ACC112 (cell line): Measurements from ENCODE around the gene BRF1.

Experiments used
- H2AFZ ChIP-seq: fragments of 200-600 bp; sonication (generic); one replicate; pipeline ENCODE4 v1.6.0; 2017; ENCODE audit warnings: antibody characterized with exemption, low read length; ENCODE audit not compliant: unreplicated experiment
- H3K27ac ChIP-seq: fragments of 200-600 bp; sonication (generic); 2 replicates; pipeline ENCODE4 v1.5.1; 2014; ENCODE audit warnings: low read depth, mild to moderate bottlenecking, antibody characterized with exemption, low read length, moderate library complexity
- H3K27me3 ChIP-seq: fragments of 200-600 bp; sonication (generic); 2 replicates; pipeline ENCODE4 v1.6.1; 2014; ENCODE audit warnings: mild to moderate bottlenecking, antibody characterized with exemption, low read length, moderate library complexity, mixed read lengths; ENCODE audit not compliant: insufficient read depth
- H3K36me3 ChIP-seq: fragments of 200-600 bp; sonication (generic); 2 replicates; pipeline ENCODE4 v1.6.1; 2016; ENCODE audit warnings: mild to moderate bottlenecking, antibody characterized with exemption, low read length, moderate library complexity, mixed read lengths; ENCODE audit not compliant: insufficient read depth
- H3K4me1 ChIP-seq: fragments of 200-600 bp; sonication (generic); one replicate; pipeline ENCODE4 v1.6.1; 2016; ENCODE audit warnings: low read length, mixed read lengths; ENCODE audit not compliant: insufficient read depth, unreplicated experiment, control insufficient read depth
- H3K4me3 ChIP-seq: fragments of 200-600 bp; sonication (generic); 2 replicates; pipeline ENCODE4 v1.5.1; 2014; ENCODE audit warnings: mild to moderate bottlenecking, low read depth, low read length
- H3K79me2 ChIP-seq: fragments of 200-600 bp; sonication (generic); one replicate; pipeline ENCODE4 v1.6.0; 2016; ENCODE audit warnings: low read length; ENCODE audit not compliant: control insufficient read depth, unreplicated experiment, insufficient read depth

The BRF1 gene

DNA sequence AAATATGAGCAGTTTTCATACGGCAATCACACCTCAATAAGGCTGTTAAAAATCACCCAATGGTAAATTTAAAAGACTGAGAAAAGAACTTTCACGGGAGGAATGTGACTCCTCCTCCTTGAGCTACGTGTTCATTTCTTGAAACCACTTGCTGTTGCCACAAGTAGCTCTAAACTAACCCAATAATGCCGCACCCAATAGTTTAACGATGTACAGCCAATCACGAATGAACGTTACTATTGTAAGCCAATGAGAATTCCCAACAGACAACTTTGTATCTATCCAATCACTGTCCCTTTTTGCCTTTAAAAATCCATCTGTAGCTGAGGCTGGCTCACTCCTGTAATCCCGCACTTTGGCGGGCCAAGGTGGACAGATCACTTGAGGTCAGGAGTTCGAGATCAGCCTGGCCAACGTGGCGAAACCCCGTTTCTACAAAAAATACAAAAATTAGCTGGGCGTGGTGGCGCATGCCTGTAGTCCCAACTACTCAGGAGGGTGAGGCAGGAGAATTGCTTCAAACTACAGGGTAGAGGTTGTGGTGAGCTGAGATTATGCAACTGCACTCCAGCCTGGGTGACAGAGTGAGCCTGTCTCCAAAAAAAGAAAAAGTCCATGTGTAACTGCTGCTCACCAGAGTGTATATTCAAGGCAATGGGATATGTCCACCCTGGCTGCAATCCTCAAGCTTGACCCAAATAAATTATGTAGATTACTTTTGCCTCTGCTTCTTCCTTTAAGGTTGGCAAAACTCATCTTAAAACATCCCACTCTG is 76.8 kb downstream of the BRF1 start:
- H3K4me1 ChIP-seq: no peaks in the 10 kb centered on the region
- no peak overlapping the region for H2AFZ ChIP-seq
- no peaks in the 10 kb centered on the region for H3K79me2 ChIP-seq
- H3K27ac ChIP-seq: no peak overlapping the region
- no peaks in the 10 kb centered on the region for H3K27me3 ChIP-seq
- peaks cover 3% of the 10 kb centered on the region; the same call in 1 of the 2 replicates for H3K36me3 ChIP-seq
- no peak overlapping the region for H3K4me3 ChIP-seq

DNA sequence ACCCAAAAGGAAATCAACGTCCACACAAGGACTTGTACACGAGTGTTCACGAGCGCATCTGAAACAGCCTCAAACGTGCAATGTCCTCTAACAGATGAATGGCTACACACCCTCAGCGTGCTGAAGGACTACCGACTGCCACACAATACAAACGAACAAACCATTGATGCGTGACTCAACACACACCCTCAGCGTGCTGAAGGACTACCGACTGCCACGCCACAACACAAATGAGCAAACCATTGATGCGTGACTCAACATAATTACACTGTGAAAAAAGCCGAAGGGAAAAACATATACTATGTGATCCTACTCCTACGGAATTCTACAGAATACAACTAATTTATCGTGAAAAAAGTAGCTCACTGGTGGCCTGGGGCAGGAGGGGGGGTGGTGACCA is 77.5 kb downstream of the BRF1 start:
- no peaks in the 10 kb centered on the region for H3K4me1 ChIP-seq
- H3K36me3 ChIP-seq: peaks cover 3% of the 10 kb centered on the region; the same call in 1 of the 2 replicates

GRCh38 chr14:105221598-105222178 is 79.1 kb downstream of the BRF1 start:
- Histone ChIP-seq H3K27ac (no peak overlapping the region), H3K4me3 (no peak overlapping the region), H2AFZ (no peak overlapping the region), H3K27me3 (no peaks in the 10 kb centered on the region), H3K36me3 (peaks cover 3% of the 10 kb centered on the region; the same call in 1 of the 2 replicates), H3K4me1 (no peaks in the 10 kb centered on the region), H3K79me2 (no peaks in the 10 kb centered on the region)

More for the DNA sequence above, 77.5 kb downstream of the BRF1 start:
- Histone ChIP-seq H3K27me3 (no peaks in the 10 kb centered on the region), H2AFZ (no peak overlapping the region), H3K27ac (no peak overlapping the region), H3K79me2 (no peaks in the 10 kb centered on the region), H3K4me3 (no peak overlapping the region)

DNA sequence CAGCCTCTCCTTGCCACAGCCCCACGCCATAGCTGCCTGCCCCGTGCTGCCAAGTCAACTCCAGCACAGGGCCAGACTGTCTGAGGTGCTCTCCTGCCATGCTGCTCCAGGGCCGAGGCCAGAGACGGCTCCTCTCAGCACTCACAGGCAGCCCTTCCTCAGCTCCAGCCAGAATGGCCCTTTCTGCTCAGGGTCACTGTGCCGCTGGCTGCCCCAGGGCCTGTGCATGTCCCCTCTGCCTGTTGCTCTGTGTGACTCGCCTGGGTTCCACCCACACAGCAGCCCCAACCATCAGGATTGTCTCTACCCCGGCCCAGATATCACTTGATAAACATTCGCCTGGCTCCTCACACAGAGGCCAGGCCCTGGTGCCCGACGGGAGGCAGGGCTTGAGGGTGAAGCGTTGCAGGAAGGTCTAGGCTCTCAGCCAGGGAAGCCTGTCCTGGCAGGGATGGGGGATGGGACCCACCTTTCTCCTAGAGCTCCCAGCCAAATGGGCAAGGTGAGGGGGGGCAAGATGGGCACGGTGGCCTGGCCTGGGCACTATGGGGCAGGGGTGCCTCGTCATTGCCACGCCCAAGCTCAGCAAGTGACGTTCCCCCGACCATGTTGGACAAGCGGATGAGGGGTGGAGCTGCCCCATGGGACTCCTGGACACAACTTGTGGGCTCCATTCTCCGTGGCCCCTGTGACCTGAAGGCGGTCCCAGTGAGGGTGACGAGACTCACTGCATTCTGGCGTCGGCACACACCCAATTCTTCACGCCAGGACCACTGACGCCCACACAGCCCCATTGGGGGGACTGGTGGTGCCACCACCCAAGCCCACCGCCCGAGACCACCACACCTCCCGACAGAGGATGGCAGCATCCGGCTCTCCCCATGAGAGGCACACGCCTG is 79.9 kb downstream of the BRF1 start:
- Histone ChIP-seq H3K4me1 (no peaks in the 10 kb centered on the region), H3K27me3 (no peaks in the 10 kb centered on the region), H3K4me3 (no peak overlapping the region), H2AFZ (no peak overlapping the region), H3K27ac (no peak overlapping the region), H3K79me2 (no peaks in the 10 kb centered on the region), H3K36me3 (peaks cover 3% of the 10 kb centered on the region; the same call in 1 of the 2 replicates)

DNA sequence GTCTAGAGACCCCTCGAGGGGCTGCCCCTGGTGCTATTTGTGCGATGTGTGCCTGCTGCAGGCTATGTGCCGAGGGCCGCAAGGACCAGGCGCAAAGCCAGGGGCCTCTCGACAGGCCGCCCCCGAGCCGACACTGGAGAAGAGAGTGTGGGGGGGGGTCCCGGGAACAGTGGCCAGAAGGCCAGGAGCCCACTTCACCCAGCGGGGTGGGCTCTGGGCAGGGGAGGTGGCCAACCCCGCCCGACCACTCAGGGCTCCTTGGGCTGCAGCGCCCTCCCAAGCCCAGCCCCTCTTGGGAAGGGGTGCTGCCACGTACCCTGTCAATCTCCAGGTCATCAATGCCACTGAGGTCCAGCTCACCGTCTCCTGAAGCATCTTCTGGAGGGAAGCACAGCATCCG is 81.0 kb downstream of the BRF1 start:
- no peak overlapping the region for H2AFZ ChIP-seq
- no peaks in the 10 kb centered on the region for H3K4me1 ChIP-seq
- H3K27ac ChIP-seq: no peak overlapping the region
- peaks cover 3% of the 10 kb centered on the region; the same call in 1 of the 2 replicates for H3K36me3 ChIP-seq
- H3K27me3 ChIP-seq: no peaks in the 10 kb centered on the region
- no peak overlapping the region for H3K4me3 ChIP-seq
- H3K79me2 ChIP-seq: no peaks in the 10 kb centered on the region

DNA sequence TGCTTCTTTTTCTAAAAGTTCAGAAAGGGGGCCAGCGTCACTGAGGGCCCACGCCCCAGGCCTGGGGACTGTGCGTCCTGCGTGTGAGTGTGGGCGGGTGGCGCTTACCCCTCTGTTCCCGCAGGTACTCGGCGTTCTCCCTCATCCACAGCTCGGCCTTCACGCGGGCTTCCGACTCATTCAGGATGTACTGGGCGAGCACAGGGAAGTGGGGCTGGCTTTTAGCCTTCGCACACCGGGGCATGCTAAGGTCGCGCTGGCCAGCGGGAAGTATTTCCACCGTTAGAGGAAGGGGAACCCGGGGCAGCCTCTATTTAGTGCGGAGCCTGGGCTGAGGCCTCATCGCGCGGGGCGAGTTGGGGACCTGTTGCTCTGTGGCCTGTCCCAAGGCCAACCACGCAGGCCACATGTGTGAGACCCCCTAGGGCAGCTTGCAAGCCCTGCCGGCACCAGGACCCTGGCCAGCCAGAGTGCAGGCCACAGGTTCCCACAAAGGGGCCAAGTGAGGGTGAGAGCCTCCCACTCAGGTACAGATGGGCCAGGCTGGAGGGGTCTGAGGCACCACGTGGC is 81.7 kb downstream of the BRF1 start:
- H3K27me3 ChIP-seq: no peaks in the 10 kb centered on the region
- H3K36me3 ChIP-seq: peaks cover 3% of the 10 kb centered on the region; the same call in 1 of the 2 replicates
- H3K4me1 ChIP-seq: no peaks in the 10 kb centered on the region
- no peak overlapping the region for H3K4me3 ChIP-seq
- H2AFZ ChIP-seq: no peak overlapping the region
- H3K79me2 ChIP-seq: no peaks in the 10 kb centered on the region
- no peak overlapping the region for H3K27ac ChIP-seq

DNA sequence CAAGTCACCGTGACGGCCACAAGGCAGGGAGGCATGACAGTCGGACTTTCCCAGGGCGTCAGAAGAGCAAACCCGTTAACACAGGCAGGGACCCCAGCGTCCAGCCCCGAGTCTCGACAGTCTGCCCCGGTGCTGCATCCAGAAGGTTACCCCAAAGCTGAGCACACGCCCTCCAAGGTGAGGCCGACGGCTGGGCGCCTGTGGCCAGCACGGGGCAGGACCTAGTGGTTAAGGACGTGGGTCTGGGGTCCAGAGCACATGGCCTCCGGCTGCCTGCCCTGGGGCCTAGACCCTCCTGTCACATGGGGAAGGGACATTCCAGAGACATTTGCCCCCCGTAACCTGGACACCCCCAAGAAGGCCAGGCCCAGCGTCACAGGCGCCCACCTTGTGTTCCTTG is 82.2 kb downstream of the BRF1 start:
- no peak overlapping the region for H3K4me3 ChIP-seq
- no peaks in the 10 kb centered on the region for H3K4me1 ChIP-seq
- H3K27ac ChIP-seq: no peak overlapping the region
- no peaks in the 10 kb centered on the region; the same call in 1 of the 2 replicates for H3K36me3 ChIP-seq
- H2AFZ ChIP-seq: no peak overlapping the region
- H3K27me3 ChIP-seq: no peaks in the 10 kb centered on the region
- no peaks in the 10 kb centered on the region for H3K79me2 ChIP-seq

GRCh38 chr14:105217774-105218173 is 83.0 kb downstream of the BRF1 start:
- Histone ChIP-seq H3K36me3 (no peaks in the 10 kb centered on the region), H3K27me3 (no peaks in the 10 kb centered on the region), H3K4me3 (no peak overlapping the region), H3K27ac (no peak overlapping the region), H3K4me1 (no peaks in the 10 kb centered on the region), H3K79me2 (no peaks in the 10 kb centered on the region), H2AFZ (no peak overlapping the region)

DNA sequence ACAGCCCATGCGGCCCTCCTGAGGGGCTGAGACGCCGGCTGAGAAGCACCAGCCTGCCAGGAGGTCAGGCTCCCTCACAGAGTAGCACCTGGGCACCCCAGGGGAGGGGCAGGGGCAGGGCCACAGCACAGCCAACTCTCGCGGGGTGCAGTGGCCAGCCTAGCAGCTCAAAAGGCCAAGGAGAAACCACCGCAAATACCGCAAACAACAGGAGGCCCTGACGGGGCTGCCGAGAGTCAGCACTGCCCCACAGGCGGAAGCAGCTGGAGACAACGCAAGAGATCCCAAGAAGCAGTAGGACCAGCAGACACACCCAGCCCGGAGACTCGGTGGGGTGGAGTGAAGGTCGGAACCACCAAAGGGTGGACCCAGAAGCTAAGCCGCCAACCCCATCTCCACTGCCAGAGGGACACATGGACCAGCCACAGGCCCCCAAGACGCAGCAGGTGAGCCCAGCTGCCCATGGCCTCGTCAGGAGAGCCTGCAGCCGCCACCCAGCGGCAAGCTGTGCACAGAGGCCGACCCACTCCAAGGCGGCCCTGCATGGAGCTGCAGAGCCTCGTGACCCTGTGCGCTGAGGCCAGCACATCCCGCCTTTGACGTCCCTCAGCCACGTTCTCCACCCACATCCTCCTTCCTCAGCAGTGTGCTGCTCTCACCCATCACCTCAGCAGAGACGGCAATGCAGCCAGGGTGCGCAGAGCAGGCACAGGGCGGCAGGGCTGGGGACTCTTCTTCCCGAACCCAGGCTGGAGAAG is 84.1 kb downstream of the BRF1 start:
- Histone ChIP-seq H3K27me3 (no peaks in the 10 kb centered on the region), H3K36me3 (no peaks in the 10 kb centered on the region), H3K4me3 (no peak overlapping the region), H3K4me1 (no peaks in the 10 kb centered on the region), H2AFZ (no peak overlapping the region), H3K79me2 (no peaks in the 10 kb centered on the region), H3K27ac (no peak overlapping the region)

- no peaks in the 10 kb centered on the region for H3K4me1 ChIP-seq
These were observed 85.2 kb downstream of the BRF1 start for GRCh38 chr14:105215602-105216001.

More at GRCh38 chr14:105215602-105216001, 85.2 kb downstream of the BRF1 start:
- H3K27me3 ChIP-seq: no peaks in the 10 kb centered on the region
- H2AFZ ChIP-seq: no peak overlapping the region
- H3K27ac ChIP-seq: no peak overlapping the region
- no peaks in the 10 kb centered on the region for H3K36me3 ChIP-seq
- H3K4me3 ChIP-seq: no peak overlapping the region
- H3K79me2 ChIP-seq: no peaks in the 10 kb centered on the region
